HG02642 (cell line): ENCODE results near the gene CCN6.
A peak's percentile ranks its signal among the peaks of the same experiment; 100 is the strongest.
"Not testable (repeated sequence)": the region's sequence is repeated elsewhere in the genome, so short reads cannot be mapped to it uniquely, and the experiment has no call there.

ENCODE experiments used
- ATAC-seq: cut with Tn5 transposase; IDR thresholded peaks from one replicate; pipeline ENCODE4 v1.9.1; 2021; ENCODE audit warnings: mild to moderate bottlenecking; ENCODE audit not compliant: unreplicated experiment, poor library complexity

CCN6 gene

GRCh38 chr6:112029045-112029822 is 24.7 kb upstream of the CCN6 start:
- ATAC-seq, result peak; percentile 79

DNA sequence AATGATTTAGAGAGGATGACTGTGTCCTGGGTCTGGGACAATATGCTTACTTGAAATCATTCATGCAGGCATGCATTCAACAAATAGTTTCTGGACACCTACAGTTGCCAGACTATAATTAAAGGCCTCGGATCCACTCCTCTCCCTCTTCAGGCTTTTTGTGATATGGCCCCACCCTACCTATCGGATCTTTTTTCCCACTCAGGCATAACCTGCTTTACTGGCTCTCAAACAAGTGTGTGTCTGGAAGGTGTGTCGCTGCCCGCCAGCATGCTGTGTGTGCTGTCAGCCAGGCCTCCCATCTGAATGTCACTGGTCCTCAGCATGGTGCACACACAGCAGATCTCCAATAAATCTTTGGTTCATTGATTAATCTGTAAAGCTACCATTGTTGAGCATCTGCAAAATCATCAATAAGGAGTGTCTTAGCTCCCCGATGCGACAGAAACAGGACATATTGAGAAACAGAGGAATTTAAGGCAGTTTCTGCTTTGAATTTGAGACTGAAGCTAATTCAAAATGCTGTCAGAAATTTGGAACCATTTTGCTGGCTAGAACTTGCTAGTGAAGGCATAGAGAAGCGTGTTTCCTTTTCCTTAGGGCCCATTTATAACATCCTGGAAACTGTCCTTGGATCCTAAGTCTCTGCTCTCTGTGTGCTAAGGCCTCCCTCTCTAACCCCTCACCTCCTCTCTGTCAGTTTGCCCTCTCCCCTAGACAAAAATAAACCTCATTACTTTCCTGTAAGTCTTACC is 23.5 kb upstream of the CCN6 start:
- ATAC-seq, result no peak

DNA sequence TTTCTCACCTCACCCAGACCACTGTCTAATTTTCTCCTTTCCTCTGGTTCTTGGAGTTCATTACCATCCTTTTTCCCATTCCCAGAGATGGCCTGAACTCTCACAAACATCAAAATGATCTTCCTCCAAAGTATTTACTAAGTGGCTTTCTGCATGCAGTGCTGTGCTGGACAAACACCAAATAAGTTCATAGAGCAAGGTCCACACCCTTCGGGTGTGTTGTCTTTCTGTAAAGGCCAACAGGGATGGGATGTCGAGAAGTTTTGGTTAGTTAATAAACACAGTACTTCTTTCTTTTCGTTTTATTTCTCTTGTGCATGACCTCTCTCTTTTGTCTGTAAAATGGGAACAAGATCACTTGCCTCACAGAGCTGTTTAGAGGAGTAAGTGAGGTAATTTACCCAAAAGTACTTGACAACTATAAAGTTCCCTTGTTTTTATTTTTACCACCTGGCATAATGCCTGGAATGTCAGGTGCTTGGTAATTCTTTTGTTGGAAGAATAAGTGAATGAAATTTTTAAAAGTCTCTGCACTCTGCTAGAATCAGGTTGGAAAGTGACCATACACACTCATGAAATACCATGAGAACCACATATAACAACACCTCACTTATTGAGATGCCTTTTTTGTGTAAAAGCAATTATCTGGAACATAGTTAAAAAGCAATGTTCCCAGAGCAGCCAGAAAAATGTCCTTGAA is 22.8 kb upstream of the CCN6 start:
- no peak for ATAC-seq

- no peak for ATAC-seq
Observed at GRCh38 chr6:112031960-112032359, 21.9 kb upstream of the CCN6 start.

DNA sequence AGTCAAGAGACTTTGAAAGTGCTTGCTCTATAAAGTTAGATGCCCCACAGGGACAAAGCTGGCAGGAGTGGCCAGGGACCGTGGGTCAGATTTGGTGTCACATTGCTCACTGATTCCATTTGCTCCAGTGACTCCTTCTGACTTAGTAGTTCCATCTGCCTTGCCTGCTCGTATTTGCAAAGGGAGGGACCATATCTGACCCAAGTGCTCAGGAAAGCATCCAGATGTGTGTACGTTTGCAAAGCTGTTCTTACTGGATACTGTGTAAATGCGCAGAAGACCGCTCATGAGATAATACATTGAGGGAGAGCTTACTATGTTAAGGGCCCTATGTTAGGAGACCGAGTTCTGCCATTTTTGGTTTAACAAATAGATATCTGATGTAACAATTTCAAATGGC is 21.2 kb upstream of the CCN6 start:
- no peak for ATAC-seq

DNA sequence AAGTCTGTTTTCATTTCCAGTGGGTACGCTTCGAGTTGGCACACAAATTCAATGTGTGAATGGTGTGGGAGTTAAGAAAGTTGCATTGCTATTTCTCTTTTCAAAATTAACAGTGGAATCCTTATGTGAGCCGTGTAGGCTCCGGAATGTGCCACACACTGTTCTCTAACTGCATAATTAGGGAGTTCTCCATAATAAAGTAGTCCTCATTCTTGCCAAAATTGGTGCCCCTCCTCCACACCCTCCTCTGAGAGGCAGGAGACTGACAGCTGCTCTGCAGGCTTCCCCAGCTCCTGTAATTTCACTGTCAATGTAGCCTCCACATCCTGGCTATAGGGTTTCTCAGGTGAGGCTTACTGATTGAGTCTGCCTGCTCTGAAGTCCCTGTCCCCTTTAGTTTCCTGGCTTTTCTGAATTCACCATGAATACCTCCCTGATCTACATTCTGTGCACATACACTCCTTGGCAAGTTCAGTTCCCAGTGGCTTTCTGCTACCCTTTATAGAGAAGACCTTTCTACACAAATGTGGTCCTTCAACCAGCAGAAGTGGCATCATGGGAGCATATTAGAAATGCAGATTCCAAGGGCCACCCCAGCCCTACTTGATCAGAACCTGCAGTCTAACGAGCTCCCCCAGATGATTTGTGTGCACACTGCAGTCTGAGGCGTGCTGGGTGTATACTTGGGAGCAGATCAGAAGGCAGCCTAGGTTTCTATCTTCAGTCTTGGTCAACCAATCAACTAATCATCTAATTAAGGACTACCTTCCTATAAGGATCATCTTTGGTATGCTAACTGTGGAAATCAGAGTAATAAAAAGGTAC is 19.9 kb upstream of the CCN6 start:
- no peak for ATAC-seq

GRCh38 chr6:112034616-112034995 is 19.3 kb upstream of the CCN6 start:
- no peak for ATAC-seq

DNA sequence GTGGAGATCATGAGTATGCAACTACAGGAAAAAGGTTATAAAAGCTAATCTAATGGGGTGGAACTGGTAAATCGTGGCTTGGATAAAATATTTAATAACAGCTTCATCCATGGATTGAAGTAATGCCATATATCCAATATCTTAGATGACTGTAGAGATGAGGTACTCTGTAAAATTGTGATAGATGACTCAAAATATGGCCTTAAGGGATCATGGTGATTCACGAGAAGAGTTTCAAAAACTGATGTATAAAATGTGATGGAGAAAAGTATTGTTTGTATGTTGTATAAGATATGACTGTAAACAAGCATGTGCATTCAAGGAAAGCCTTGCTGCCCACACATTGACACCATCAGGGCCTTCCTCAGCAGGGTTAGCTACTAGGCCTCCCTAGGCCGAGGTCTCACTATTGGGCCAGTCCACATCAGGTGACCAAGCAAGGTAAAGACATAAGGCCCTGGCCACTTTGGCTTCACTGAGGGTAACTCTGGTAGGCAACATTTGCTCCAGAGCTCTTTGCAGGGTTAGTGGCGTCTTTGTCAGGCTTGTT is 17.7 kb upstream of the CCN6 start:
- ATAC-seq, result no peak

DNA sequence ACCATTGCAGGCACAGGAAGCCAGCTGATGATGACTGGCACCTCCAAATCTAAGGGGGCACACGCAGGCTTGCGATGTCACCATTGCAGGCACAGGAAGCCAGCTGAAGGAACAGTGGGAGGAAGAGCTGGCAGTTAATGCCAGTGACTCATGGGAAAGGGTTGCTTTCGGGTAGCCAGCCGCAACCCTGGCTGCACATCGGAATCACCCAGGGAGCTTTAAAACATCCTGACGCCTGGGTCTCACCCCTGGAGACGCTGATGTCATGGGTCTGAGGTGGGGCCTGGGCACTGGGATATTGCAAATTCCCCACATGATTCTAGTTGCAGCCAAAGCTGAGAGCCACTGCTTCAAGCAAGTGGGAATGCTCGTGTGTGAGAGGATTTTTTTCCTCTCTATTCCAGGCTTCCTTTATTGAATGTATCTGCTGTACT is 16.1 kb upstream of the CCN6 start:
- ATAC-seq, result no peak

DNA sequence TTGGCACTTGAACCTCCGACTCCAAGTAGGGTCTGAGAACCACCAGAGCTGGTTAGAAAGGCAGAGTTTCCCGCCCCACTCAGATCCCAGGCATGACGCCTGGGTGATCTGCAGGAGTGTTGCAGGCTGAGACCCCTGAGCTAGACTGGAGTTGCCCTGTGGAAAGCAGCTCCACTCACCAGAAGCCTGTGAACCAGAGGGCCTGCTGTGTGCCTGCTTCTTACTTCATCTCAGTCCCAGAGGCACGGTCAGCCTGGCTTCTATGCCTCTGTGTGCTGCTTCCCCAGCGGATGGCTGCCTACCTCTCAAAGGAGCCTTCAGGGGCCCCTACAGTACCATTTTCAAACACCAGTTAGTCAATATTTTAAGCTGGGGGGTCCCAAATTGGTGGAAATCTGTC is 15.6 kb upstream of the CCN6 start:
- ATAC-seq, result no peak

GRCh38 chr6:112038756-112039430 is 15.0 kb upstream of the CCN6 start:
- ATAC-seq, result no peak

GRCh38 chr6:112039431-112039770 is 14.5 kb upstream of the CCN6 start:
- ATAC-seq, result no peak

- ATAC-seq, result no peak
Observed at GRCh38 chr6:112040956-112041355, 12.9 kb upstream of the CCN6 start.

DNA sequence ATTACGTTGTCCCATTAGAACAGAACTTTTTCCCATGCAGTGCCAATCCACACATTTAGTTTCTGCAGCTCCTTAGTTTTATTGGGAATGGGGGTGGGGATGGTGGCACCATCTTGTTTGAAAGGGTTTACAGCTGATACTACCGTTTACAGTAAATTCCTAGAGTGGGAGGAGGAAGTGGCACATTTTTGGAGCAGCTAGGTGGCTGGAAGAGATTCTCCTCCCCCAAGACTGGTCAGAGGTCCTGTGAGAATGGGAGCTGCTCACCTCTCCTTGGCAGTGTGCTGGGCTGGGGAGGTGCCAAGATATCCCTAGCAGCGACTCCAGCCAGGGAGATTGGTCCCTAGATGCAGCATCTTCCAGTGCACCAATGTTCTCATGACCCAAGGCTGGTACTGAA is 12.4 kb upstream of the CCN6 start:
- ATAC-seq, result no peak

DNA sequence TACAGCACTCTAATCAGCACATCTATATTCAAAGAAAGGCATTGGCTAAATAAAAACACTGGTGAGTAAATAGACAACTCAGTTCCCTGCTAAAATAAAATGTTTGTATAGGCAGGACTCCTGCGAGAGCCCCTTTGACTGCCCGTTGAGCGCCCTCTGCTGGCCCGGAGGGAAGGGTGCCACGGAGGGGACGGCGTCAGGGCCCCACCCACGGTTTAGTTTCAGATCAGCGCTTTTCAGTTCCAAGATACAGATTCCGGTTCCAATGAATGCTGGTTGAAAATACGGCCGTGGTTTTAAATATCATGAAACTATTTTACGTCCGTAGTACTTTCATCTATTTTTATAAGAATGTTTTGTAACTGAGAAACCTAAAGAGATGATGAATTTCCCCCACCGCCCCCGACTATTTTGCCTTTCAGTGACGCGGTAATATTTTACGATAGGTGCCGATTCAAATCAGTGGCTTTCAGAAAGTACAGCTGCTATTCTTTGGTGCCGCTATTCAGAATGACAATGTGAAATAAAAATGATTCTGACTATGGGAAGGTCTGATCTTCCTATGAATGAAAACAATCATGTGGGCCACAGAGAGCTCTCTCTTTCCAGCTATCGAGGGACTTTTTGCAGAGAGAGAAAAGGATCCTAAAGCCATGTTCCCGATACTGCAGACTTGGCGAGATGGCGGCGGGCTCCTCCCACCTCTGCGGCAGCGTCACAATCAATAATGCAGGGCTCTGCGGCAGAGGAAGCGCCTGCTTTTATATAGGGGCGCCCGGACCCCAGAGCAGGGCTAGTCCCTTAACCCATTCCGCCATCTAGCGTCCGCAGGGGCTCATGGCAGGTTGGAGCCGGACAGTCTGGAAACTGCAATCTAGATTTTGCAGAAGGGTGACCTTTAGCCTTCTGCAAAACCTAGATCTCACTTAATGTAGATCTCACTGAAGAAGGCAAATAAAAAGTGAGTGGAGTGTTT is 10.6 kb upstream of the CCN6 start:
- ATAC-seq, result peak; percentile 92

DNA sequence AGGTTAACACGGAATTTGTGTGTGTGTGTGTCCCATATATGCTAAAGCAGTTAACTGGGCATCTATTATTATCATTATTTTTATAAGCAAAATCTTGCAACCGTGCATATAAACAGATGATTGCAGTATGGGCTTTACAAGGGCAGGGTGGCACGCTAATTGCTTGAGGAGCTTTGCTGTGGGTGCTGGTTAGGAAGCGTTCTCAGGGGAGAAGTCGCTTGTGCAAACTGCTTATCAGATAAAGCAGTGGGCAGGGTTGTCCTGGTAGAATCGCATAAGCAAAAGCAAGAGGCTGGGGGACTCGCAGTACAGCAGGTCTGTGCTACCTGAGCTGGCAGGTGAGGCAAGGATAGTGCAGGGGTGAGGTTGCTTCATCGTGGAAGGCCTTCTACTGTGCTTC is 9.7 kb upstream of the CCN6 start:
- no peak for ATAC-seq

- ATAC-seq, result no peak
Observed at GRCh38 chr6:112044856-112045255, 9.0 kb upstream of the CCN6 start.

- not testable (repeated sequence) for ATAC-seq
Observed at GRCh38 chr6:112047523-112047922, 6.4 kb upstream of the CCN6 start.
